ENCODE data around the gene EBF3. TPM values are rescaled to one million over a fixed set of nuclear protein-coding genes. Genes with fewer than 3 reads are reported as not detected.

The EBF3 gene
- total RNA-seq, 4 donors from 2014 or later = 1.5 to 4.1 (median 1.9) TPM; not detected in 1

GRCh38 chr10:129901389-129902006 lies 62.6 kb downstream of the EBF3 start:
- TF ChIP-seq CTCF (IDR thresholded peaks at IDR 0.05) = no peak
- no peak for TF ChIP-seq POLR2A (IDR thresholded peaks at IDR 0.05)
- H3K36me3 ChIP-seq = no peaks in the 10 kb centered on the region
- H3K4me3 ChIP-seq = no peak overlapping the region
- H3K27ac ChIP-seq = no peak overlapping the region
- no peaks in the 10 kb centered on the region for H3K27me3 ChIP-seq
- no peaks in the 10 kb centered on the region for H3K9me3 ChIP-seq
- no peaks in the 10 kb centered on the region for H3K4me1 ChIP-seq
- DNase-seq = peak in 1 of 3 donors; percentile 14

- no peaks in the 10 kb centered on the region for H3K4me1 ChIP-seq
- TF ChIP-seq CTCF (IDR thresholded peaks at IDR 0.05) = no peak
- TF ChIP-seq POLR2A (IDR thresholded peaks at IDR 0.05) = no peak
- H3K9me3 ChIP-seq = no peaks in the 10 kb centered on the region
- no peaks in the 10 kb centered on the region for H3K36me3 ChIP-seq
- no peak overlapping the region for H3K4me3 ChIP-seq
- peak in 1 of 3 donors; percentile 28 for DNase-seq
- H3K27me3 ChIP-seq = no peaks in the 10 kb centered on the region
- no peak overlapping the region for H3K27ac ChIP-seq
Observed at GRCh38 chr10:129900825-129901224, 63.2 kb downstream of the EBF3 start.

- peak in 1 of 3 donors; percentile 25 for DNase-seq
- H3K36me3 ChIP-seq = no peaks in the 10 kb centered on the region
- H3K27me3 ChIP-seq = no peaks in the 10 kb centered on the region
- no peak for TF ChIP-seq POLR2A (IDR thresholded peaks at IDR 0.05)
- no peak for TF ChIP-seq CTCF (IDR thresholded peaks at IDR 0.05)
- H3K4me1 ChIP-seq = no peaks in the 10 kb centered on the region
- no peak overlapping the region for H3K4me3 ChIP-seq
- H3K9me3 ChIP-seq = no peaks in the 10 kb centered on the region
- H3K27ac ChIP-seq = no peak overlapping the region
Observed at GRCh38 chr10:129899276-129900130, 64.6 kb downstream of the EBF3 start.

GRCh38 chr10:129898706-129899268 lies 65.3 kb downstream of the EBF3 start:
- no peaks in the 10 kb centered on the region for H3K4me1 ChIP-seq
- no peaks in the 10 kb centered on the region for H3K36me3 ChIP-seq
- TF ChIP-seq CTCF (IDR thresholded peaks at IDR 0.05) (no peak), POLR2A (IDR thresholded peaks at IDR 0.05) (no peak)
- peak in 1 of 3 donors; percentile 28 for DNase-seq
- no peak overlapping the region for H3K27ac ChIP-seq
- H3K4me3 ChIP-seq = no peak overlapping the region
- H3K27me3 ChIP-seq = no peaks in the 10 kb centered on the region
- H3K9me3 ChIP-seq = no peaks in the 10 kb centered on the region

GRCh38 chr10:129897871-129898626 lies 66.0 kb downstream of the EBF3 start:
- H3K27me3 ChIP-seq = no peaks in the 10 kb centered on the region
- H3K36me3 ChIP-seq = no peaks in the 10 kb centered on the region
- DNase-seq = no peak
- no peaks in the 10 kb centered on the region for H3K4me1 ChIP-seq
- no peak overlapping the region for H3K4me3 ChIP-seq
- no peaks in the 10 kb centered on the region for H3K9me3 ChIP-seq
- H3K27ac ChIP-seq = no peak overlapping the region
- TF ChIP-seq CTCF (IDR thresholded peaks at IDR 0.05) (no peak), POLR2A (IDR thresholded peaks at IDR 0.05) (no peak)

All from Peyer's patch (tissue), 4 donors.